AML-193 (cell line): ENCODE results near the gene TTLL9.

Source experiments
- DNase-seq, 2 experiments: peaks; one replicate each; lab custom pipeline; 2025; lab: John Stamatoyannopoulos, UW

TTLL9 gene

DNA sequence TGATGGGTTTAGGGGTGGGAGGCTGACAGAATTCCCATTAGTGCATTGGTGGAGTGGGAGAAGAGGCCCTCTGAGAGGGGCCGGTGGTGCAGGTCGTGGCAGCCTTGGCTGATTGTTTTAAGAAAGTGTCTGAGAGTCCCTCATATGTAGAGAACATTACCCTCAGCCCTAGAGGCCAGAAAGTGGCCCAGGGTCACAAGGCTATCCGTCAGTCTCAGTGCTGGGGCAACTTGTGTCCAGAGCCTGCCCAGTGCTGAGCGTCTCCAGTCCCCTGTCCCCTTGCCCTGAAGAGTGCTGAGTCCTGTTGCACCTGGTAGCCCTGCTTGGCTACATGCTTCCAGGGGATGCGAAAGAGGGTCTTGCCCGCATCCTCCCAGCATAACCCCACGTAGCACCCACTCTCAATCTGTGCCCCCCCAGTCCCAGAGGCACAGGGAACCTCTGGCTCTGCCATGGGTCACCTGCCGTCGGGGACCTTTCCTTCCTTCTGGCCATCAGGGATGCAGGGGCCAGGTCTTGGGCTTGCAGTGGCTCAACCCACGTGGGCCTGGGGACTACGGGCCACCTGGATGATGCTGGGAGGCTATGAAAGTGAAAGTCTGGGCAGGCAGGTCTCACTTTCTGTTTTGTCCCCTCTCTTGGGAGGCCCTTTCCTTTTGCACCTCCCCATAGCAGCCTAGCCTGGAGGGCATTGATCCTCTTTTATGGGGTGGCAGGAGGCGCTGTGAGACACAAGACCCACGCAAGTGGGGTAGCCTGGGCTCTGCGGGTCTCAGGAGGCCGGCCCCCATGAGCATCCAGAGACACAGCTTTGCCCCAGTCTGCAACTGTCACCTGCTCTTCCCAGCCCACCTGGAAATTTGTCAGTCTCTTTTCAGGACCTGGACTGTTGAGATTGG lies 12.3 kb upstream of the TTLL9 start:
- DNase-seq = no peak

DNA sequence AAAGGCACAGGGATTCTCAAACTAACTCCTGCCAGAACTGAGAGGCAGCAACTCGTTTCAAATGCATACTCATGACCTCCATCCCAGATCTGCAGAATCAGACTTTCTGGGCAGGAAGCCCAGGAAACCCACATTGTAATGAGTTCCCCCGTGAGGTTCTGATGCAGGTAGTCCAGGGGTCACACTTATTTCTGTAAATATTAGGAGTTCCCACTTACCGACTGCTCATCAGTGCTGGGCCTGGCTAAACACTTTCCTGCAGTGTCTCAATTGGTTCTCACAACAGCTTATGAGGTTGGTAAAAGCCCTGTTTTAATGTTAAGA lies 11.7 kb upstream of the TTLL9 start:
- no peak for DNase-seq

DNA sequence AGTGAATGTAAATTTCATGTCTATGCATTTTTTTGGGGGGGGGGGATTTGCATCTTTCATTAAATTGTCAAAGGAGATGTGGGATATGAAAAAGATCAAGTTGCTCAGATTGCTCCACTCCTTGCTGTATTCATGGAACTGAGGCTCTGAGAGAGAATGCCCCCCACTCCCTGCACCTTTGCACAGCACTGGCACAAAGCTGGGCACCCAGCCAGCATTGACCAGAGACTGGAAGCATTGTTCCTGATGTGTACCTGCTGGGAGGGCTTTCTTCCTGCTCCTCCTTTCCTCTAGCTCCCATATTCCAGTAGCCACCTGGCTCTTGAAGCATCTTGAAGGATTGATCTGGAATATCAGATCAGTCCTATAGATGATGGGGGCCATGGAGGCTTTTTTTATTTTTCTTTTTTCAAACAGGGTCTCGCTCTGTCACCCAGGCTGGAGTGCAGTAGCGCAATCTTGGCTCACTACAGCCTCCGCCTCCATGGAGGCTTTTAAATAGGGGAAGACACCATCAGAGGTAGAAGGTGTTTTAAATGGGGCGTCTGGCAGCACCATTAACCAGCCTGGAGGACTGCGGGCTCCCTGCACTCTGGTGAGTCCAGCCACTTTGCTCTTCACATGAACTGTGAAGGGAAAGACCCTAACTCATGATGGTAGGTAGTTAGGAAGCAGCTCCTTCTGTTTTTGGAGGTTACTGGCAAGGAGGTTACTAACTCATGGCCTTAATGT lies 11.0 kb upstream of the TTLL9 start:
- no peak for DNase-seq

DNA sequence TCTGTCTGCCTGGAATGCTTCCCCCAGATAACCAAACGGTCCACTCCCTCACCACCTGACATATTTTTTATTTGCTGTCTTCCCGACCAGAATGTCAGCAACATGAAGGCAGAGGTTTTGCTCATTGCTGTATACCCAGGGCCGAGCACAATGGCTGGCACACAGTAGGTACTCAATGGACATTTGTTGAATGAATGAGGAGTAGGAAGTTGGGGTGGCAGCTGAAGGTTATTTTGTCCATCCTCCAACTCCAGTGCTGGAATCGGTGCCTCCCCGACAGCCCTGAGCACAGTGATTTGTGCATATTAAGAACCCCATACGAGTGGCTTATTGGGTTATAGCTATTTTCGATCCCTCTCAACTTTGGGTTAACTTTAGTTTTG lies 10.4 kb upstream of the TTLL9 start:
- DNase-seq = no peak

DNA sequence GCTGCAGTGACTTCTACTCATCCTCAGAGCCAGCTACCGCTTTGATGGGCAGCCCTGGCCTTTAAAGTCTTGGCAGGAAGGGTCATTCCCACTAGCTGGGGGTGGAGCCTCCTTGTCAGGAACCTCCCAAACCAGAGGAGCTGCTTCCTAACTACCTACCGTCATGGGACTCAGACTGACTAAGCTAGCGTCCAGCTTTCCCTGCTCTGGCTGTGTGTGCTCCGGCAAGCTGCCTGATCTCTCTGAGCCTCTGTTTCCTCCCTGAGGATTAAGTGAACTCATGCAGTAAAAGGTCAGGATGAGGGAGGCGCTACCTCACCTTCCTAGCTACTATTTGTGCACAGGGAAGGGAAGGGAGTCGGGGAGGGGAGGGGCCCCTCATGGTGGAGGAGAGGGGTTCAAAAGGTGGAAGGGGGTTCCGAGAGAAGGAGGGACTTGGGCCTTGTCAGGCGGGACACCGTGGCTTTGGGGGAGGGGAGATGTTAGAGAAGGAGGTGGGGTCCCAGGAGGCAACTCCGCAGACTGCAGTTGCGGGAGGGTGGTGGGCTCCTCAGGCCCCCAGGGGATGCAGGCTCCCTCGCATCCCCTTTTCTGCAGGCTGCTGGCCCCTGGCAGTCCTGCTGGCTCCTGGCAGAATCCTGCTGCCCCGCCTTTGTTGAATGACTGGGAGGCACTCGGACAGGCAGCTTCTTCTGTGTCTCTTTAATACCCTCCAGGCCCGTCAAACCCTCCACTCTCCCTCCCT lies 9.9 kb upstream of the TTLL9 start:
- DNase-seq = no peak

DNA sequence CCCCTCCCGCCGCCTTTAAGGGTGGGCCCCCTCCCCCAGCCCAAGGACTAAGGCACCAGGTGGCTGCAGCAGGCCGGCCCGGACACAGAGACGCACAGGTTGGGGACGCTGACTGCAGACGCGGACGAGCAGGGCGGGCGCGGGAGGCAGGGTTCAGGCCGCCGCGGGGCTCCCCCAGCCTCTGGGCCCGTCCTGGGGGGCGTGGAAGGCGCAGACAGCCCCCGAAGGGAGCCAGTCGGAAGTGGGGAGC lies 9.4 kb upstream of the TTLL9 start:
- no peak for DNase-seq

DNA sequence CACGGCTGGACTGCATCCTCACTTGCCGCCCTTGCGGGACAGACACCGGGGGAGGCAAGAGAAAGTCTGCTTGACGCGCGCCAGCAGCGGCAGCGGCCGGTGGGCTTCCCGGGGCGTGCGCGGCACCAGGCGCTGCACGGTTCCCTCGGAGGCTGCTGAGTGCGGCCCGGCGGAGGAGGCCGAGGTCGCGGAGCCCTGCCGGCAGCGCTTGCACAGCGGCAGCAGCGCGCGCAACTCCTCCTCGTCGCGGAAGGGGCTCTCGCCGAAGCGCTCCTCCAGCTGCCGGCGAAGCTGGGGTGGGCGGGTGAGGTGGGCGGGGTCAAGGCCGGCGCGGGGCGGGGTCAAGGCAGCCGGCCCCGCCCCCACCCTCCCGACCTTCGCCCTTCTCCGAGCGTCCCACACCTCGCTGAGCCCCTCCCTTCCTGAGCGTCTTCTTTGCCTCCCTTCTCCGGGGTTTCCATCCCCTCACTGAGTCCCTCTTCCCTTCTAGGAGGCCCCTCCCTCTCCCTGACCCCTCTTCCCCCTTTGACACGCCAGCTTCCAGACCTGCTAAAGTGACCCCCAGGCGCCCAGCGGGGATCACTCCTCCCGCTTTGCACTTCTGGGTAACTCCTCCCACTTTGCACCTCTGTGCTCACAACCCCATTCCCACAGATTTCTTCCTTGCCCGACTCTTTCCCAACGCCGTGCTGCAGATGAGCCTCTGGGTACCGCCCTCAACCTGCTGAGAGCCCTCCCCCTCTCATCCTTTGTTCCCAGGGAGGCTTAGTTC lies 8.9 kb upstream of the TTLL9 start:
- DNase-seq = no peak

DNA sequence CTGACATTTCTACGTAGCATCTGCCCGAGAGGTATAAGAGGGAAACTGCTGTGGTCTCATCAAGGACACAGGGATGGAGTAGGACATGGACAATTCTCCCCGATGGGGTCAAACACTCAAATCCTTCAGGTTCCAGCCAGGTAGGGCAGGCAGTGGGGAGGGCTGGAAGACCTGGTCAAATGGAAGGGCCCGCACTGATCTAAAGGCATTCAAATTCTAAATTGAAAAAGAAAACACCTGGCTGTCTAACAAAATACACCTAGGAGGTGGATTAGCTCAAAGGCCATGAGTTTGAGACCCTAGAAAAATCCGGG lies 8.3 kb upstream of the TTLL9 start:
- DNase-seq = no peak

DNA sequence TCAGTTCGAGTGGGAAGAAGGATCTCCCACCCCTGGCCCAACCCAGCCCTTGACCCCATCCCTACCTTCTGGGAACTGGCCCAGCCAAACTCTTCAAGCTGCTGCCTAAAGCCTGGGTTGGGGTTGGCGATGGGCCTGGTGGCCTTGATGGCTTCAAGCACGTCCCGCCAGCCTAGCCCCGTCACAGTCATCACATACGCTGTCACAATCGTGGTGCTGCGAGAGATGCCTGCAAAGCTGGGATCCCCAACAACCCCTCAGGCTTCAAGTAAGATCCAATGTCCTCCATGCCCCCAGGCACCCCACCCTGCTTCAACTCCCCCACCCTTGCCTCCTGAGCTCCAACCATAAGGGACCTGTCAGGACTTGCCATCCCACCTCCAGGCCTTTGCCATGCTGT lies 7.9 kb upstream of the TTLL9 start:
- DNase-seq = no peak

DNA sequence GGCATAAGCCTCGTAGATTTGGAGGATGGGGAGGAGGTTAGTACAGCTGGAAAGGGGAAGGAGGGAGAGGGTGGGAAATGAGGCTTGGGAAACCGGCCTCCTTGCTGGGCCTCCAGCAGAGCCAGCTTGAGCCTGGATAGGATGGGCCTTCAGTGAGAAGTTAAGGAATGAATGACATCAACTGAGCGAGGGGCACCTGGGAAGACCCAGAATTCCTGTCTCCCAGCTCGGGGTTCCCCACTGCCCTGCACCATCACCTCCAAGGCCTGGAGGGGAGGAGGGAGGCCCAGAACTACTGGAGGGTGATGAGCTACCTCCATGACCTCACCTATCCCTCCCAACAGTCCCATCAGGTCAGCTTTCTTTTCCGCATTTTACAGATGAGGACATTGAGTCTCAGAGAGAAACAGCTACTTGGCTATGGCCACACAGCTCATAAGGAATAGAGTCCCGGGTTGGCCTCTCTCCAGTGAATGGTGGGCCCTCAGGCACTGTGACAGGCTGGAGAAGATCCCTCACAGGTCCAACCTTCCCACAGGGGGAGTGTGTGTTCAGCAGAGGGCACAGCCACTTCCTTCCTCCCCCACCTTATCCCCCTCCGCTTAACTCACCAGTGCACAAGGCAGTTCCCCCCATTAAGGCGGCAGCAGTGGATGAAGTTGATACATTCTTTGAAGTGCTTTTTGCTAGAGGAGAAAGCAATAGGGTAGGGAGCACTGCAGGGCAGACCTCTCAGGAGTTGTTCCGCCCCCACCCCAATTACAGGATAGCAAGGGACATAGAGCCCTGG lies 6.9 kb upstream of the TTLL9 start:
- DNase-seq = no peak

DNA sequence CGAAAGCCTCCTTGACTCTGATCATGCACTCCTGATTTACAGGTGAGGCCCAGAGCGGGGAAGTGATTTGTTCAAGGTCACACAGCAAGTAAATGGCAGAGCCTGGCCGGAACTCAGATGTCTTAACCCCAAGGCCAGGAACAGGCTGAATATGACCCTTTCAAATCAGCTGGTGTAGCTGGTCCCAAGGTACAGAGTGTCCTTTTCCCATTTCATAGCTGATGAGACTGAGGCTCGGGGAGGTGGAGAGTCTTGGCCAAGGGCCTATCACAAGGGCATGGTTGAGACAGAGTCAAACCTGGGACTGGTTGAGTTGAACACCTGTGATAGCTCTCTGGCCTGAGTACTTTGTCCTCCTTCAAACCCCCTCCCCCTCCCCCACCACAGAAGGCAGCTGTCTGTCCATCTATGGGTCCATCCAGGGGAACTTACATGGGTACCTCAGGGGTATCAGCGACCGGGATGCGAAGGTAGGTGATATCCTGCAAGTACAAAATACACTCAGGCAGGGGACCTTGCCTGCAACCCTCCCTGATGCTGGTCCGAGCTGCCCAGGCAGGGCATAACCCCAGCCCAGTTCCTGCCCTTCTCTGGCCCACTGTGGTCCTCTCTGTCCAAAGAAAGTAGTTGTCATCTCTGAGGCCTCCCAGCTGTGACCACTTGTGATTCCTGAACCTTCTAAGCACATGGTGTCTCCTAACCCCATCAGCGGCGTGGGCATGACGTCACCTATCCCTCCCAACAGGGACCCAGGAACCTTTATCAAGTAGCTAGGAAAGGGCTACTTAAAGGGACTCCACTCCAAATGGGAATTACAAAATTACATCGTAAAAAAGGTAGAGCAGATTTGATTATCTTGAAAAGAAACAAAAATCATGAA lies 5.7 kb upstream of the TTLL9 start:
- DNase-seq = no peak

DNA sequence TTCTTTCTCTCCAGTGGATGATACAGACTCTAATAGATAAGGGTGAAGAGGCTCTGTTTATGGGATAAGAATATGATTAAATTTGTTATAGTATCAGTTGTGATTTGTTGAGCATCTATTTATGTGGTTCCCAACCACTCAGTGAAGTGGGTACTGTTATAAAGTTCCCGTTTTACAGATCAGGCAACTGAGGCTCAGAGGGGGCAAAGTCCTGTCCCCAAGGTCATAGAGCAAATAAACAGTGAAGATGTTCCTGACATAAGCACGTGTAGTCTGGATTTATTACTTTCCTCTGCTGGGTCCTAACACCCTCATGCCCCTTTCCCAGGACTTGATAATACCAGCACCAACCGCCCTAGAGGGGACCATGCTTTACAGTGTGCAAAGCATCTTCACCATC lies 4.2 kb upstream of the TTLL9 start:
- no peak for DNase-seq

DNA sequence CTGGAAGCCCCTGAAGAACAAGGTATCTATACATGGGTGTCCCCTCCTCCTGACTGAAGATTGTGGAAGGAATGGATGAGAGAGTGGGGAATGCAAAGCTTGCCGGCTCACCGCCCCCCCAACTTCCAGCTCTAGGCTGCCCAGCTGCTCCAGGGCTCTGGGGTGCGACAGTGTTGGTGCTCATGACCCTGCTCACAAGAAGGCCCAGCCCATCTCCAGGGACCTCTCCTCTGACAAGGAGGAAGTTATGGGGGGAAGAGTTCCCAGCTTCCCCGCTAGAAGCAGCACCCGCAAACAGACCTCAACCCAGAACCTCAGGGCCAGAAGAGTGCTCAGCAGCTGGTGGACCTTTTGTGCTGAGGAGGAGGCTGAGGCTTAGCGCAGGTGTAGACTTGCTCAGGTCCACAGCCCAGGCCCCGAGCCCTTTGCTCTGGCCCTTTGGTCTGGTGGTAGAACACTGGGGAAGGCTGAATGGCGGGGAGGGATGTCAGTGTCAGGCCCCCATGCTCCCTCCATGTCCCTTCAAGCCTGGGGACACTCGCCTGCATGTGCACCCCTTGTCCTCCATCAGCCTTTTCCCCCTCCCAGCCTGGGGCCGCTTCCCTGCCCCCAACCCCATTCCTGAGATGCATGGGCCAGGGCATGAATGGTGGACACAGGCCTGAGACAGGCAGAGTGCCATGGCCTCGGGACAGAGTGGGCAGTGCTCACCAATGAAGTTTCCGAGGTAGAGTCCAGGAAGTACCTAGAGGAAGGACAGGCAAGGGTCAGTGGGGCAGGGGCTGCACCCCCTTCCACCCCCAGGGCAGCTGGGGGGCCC lies 1.4 kb upstream of the TTLL9 start:
- no peak for DNase-seq

DNA sequence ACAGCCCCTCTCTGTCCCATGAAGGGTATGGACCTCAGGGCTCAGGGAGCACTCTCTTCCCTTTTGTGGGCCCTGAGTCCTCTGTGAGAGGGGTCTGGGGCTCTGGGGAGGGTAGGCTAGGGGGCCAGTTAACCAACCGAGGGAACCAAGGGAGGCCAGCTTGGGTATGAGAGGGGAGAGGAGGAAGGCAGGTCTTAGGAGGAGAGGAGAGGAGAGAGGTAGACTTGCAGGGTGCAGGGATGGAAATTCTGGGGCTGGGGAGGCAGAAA lies 827 bp upstream of the TTLL9 start:
- no peak for DNase-seq

DNA sequence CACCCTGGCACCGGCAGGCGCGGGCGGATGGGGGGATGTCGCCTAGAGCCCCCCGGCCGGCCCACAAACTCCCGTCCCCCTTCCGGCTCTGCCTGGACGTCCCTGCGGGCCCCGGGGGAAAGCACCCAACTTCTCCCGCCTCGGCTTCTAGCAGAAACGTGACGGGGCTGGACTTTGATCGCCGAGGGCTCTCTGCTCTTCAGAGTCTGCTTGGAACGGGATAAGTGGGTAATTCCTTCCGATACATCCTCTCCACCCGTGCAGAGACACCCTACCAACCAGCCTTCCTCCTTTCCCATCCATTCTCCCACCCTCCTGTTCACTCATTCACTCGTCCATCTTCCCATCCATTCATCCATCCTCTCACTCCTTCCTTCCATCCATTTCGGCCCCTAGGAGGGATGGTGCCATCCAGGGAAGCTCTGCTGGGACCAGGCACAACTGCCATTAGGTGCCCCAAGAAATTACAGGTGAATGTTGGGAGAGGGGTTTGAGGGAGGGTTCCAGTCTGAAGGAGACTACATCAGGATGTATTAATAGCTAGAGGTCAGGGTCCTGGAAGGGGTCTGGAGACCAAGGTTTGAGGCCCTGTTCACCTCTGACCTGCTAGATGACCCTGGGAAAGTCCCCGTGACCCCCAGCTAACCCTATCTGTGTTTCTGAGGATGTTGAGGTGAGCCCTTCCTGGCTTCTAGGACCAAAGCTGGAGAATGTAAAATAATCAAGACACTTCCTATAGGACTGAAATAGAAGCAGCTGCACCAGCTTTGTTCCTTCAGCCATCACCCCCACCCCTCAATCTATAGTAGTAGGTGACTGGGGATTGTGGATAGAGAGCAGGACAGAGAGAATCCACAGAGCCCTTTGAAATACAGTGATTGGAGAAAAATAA lies 538 bp downstream of the TTLL9 start:
- no peak for DNase-seq

DNA sequence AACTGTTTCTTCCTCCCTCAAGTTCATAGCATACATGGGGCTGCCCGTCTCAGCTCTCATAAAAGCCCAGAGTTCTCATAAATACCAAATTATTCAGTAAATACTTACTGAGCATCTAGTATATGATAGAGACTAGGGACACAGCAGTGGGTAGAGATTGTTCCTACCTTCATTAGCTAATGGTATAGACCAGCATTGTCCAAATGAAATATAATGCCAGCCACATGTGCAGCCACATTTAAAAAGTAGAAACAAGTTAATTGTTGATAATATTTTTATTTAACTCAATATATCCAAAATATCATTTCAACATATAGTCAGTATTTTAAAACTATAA lies 1.2 kb downstream of the TTLL9 start:
- DNase-seq = no peak

DNA sequence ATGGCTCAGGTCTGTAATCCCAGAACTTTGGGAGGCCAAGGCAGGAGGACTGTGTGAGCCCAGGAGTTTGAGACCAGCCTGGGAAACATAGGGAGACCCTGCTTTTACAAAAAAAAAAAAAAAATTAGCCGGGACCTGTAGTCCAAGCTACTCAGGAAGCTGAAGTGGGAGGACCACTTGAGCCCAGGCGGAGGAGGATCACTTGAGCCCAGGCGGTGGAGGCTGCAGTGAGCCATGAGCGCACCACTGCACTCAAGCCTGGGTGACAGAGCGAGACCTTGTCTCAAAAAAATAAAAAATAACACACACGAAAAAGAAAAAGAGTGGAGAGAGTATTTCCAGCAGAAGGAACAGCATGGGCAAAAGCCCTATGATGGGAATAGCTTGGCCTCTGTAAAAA lies 2.0 kb downstream of the TTLL9 start:
- no peak for DNase-seq

DNA sequence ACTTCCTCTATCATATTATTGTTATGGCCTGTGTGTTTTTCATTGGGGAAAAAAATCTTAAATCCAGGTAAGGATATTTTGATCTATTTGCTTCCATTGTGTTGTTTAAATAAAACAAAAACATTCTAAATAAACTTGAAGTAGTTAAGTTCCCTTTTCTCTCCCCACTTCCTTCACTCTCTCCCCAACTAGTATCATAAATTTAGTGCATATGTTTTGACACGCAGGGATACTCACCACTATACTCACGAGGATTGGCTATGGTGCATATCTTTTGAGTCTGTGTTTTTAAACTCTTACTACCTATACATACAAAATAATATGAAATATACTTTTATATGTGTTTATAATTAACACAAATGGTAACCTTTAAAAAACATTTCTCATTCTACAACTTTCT lies 5.2 kb downstream of the TTLL9 start:
- no peak for DNase-seq

DNA sequence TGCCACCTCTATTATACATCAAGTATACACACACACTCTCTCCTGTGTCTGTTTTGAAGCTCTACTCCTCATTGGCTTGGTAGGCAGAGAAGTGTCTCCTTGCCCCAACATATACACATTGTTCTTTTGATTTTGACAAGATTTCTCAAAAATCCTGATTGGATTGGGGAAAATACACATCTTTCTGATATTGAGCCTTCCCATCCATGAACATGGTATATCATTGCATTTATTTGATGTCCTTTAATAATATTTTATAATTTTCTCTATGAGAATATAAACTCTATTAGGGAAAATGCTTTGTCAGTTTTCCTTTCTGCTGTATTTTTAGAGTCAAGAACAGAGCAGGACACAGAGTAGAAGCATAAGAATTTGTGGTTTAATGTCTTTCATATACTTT lies 7.2 kb downstream of the TTLL9 start:
- DNase-seq = no peak
